ENCODE measurements around the gene RAB28.

Gene RAB28

DNA sequence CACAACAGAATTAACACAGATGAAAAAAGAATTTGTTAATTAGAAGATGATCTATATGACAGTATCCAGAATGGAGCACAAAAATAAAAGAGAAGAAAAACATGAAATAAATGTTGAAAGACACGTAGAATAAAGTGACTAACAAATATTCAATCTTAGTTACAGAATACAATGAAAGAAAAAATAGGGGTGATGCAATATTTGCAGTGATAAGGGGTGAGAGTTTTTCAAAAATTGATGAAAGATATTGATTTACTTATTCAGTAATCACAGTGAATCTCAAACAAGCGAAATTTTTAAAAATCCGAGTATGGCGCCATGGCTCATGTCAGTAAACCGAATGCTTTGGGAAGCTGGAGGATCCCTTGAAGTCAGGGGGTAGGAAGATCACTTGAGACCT is 20.2 kb upstream of the RAB28 start:
- no peak for DNase-seq

- DNase-seq = no peak
Measured at GRCh38 chr4:13498469-13498868, 14.3 kb upstream of the RAB28 start.

DNA sequence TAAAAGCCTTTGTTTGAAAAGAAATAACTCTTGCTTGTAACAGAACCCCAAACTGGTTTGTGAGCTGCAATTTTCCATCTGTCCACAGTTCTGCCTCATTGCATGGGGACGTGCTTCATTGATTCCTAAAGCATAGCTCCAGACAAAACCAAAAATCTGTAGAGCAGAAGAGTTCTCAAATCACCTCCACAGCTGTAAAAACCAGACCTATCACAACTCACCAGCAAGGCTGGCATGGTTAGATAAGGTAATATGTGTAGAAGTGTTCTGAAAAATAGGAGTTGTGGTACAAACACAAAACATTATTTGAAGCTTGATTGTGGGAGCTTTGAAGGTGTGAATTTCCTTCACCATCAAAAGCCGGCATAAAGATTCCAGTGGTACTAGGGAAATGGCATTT is 12.5 kb upstream of the RAB28 start:
- DNase-seq = no peak

GRCh38 chr4:13495753-13496152 is 11.6 kb upstream of the RAB28 start:
- no peak for DNase-seq

- no peak for DNase-seq
Measured at GRCh38 chr4:13493793-13494192, 9.7 kb upstream of the RAB28 start.

GRCh38 chr4:13492747-13493146 is 8.6 kb upstream of the RAB28 start:
- no peak for DNase-seq

- no peak for DNase-seq
Measured at GRCh38 chr4:13484749-13485221, 645 bp upstream of the RAB28 start.

DNA sequence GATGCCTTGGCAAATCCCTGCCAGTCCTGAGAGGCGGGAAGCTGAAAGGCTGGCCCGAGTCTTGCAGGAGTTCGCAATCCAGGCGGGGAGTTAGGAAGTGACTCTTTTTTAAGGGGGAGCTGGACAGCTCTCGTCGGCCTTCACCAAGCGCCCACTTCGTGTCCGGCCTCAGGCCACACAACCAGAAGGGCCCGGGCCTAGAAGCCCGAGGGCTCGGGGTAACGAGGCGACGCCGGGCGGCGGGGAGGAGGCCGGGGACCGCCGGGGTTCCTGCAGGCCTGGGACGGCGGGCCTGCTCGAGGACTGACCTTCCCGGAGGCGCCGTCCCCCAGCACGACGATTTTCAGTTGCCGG is 395 bp downstream of the RAB28 start:
- DNase-seq = no peak

- no peak for DNase-seq
Measured at GRCh38 chr4:13483136-13483767, 888 bp downstream of the RAB28 start.

DNA sequence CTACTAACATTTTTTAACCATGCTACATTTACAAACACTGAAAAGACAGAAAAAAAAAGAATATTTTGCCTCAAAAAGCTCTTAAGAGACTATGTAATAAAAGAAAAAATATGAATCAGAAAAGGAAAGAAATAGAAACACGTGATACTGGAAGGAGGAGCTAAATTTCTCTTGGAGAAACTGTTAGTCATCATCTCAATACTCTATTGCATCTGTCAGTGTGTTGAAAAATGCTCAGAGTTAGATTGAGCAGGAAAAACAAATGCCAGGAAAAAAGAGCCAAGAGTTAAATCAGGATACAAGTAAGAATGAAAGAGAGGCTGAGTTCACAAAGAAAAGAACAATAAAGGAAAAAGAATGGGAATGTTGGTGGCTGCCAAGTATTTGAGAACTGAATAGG is 2.6 kb downstream of the RAB28 start:
- DNase-seq = no peak

DNA sequence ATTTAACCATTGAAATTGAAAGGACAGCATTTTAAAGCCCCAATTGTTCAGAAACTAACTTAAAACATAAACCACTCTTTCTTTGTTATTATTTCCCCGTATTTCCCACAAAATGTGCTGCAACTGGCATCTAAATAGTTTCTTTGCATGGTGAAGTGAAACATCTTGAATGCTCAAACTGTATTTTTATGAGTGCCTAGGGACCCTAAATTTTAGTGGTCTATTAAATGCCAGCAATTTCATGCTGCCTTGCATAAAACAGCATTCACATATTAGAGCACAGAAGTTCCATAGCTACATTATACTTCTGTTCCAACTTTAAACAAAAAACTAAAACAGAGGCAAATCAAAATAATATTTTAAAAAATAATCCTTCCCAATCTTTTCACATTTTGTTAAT is 5.4 kb downstream of the RAB28 start:
- DNase-seq = no peak

DNA sequence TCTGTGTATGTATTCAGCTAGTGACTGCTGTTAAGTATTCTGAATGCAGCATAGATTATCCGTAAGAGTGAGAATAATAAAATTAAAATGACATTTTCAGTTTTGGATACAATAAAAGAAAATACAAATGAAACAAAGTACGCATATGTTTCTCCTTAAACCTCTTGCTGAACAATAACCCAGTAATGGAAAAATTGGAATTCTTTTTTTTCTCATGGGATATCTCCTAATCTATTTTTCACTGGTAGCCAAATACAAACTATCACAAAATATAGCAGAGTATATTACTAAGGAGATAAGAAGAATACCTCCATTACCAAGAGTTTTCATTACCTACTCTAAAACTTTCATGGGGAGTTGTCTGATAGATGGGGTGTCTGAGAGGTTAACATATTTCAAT is 6.0 kb downstream of the RAB28 start:
- no peak for DNase-seq

DNA sequence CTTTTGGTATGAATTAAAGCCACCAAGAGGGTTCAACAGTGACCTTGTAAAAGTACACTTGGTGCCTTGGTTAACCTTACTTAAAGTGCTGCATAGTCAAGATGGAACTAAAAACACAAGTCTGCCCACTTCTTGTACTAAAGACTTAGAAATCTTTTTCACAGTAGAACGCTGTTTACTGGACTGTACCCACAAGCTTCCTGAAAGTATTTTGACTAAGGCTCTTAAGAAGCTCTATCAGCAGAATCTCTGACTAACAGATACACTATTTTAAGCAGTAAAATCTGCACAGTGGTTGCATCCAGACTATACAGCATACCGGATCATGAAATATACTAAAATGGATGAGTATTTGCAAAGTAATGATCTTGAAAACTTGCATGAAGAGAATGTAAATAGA is 7.2 kb downstream of the RAB28 start:
- DNase-seq = no peak

GRCh38 chr4:13476152-13476551 is 8.0 kb downstream of the RAB28 start:
- no peak for DNase-seq

- DNase-seq = no peak
Measured at GRCh38 chr4:13471400-13471799, 12.7 kb downstream of the RAB28 start.

- DNase-seq = no peak
Measured at GRCh38 chr4:13470379-13470778, 13.8 kb downstream of the RAB28 start.

DNA sequence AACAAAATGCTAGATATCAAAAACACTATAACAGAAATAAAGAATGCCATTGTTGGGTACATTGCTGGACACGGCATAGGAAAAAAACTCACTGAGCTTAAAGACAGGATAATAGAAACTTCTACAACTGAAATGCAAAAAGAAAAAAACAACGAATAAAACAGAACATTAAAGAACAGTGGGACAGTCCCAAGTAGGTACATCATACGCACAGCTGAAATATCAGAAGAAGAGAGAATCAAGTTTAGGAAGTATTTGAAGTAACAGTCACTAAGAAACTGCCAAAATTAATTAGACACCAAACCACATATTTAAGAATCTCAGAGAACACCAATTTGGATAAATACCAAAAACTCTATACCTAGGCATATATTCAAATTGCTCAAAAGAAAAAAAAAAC is 19.2 kb downstream of the RAB28 start:
- no peak for DNase-seq

DNA sequence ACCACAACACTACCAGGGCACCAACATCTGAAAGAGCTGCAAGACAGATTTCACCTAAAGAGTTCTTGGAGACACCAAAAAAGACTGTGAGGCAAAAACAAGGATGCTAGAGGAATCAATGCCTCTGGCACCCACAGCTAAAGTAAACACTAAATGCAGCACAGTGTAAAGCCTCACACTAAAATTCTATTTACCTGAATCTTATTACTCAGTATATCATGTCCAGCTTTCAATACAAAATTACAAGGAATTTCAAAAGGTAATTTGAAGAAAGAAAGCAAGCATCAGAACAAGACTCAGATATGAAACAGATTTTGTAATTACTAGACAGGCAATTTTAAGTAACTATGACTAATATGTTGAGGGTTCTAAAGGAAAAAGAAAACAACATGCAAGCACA is 19.6 kb downstream of the RAB28 start:
- no peak for DNase-seq

DNA sequence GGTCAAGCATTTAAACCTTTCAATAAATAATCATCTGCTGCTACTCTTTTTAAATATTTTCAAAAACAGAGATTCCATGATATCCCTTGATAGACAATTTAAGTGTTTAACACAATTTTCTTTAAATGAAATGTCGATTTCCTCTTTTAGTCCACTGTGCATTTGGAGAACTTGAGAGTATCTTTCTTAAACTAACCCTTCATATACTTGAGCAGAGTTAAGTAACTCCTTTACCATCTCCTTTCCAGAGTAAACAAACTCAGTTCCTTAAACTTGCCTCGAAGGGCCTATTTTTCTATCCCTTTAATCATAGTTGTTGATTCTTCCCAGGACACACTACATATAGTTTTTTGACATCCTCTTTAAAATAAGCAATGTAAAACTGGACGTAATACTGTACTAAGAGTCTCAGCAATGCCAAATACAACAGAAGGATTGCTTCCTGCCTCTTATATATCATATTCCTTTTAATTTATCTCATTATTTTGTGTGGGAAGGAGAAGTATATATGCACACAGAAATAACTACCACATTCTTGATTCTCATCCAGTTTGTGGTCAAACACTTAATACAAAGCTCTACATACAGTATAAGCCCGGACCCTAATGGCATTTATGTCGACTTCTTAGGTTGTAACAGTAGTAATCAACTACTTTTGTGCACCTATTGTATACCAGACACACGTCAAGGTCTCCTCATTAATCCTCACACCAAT is 22.8 kb downstream of the RAB28 start:
- DNase-seq = no peak

- DNase-seq = no peak
Measured at GRCh38 chr4:13455411-13455810, 28.7 kb downstream of the RAB28 start.

- DNase-seq = no peak
Measured at GRCh38 chr4:13454786-13455185, 29.4 kb downstream of the RAB28 start.

DNA sequence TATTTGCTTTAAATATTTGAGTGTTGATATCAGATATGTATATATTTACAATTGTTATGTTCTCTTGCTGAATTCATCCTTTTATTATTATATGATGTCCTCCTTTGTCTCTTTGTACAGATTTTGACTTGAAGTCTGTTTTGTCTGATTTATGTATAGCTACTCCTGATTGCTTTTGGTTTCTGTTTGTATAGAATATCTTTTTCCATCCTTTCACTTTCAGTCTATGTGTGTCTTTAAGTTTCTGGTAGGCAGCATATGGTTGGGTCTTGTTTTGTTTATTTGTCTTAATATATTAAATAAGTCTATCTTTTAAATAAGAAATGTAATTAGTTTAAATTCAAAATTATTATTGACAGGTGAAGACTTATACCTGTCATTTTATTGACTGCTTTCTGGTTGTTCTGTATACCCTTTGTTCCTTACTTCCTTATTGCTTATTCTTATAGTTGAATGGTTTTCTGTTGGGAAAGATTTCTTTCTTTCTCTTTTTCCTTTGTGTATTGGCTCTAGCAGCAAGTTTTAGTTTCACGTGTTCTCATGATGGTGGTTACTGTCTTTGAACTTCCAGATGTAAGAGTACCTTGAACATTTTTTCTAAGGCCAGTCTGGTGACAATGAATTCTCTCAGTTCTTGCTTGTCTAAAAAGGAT is 31.1 kb downstream of the RAB28 start:
- no peak for DNase-seq

- DNase-seq = no peak
Measured at GRCh38 chr4:13449590-13449989, 34.5 kb downstream of the RAB28 start.

All from activated CD4-positive, CD25-positive, alpha-beta regulatory T cell treated with anti-CD3 and anti-CD28 coated beads, Interleukin-2, amount 50 U/mL, for 72 hours (primary cell).